Measurements from ENCODE around the gene PIK3R3.

Gene PIK3R3

GRCh38 chr1:46013581-46013980 is 118.8 kb downstream of the PIK3R3 start:
- Histone ChIP-seq H2BK5ac (ENCODE audit: low read length) (no peak overlapping the region), H4K91ac (ENCODE audit: low read depth, low read length, poor library complexity) (no peak overlapping the region), H3K23ac (ENCODE audit: low read depth, low read length, poor library complexity) (no peak overlapping the region), H3K27ac (replicated peaks; ENCODE audit: low read length) (no peak overlapping the region), H3K4me1 (ENCODE audit: control insufficient read depth in 2 of 2, insufficient read depth in 1 of 2, low read depth in 1 of 2, low read length in 2 of 2) (no peaks in the 10 kb centered on the region), H2BK15ac (ENCODE audit: low read length) (no peak overlapping the region), H3K18ac (ENCODE audit: low read length) (no peak overlapping the region), H3K4ac (ENCODE audit: low read length) (no peak overlapping the region), H3K27me3 (ENCODE audit: control insufficient read depth in 3 of 3, insufficient read depth in 3 of 3, low read depth in 1 of 3, low read length in 3 of 3) (no peaks in the 10 kb centered on the region), H2BK12ac (ENCODE audit: low read length) (no peak overlapping the region), H3K36me3 (replicated peaks in 1 of 2; ENCODE audit: control insufficient read depth in 2 of 2, insufficient read depth in 2 of 2, low read length in 2 of 2) (peaks cover 16 to 50% of the 10 kb centered on the region in 2 donors), H3K14ac (ENCODE audit: low read length) (no peak overlapping the region), H3K79me1 (ENCODE audit: low read depth, low read length) (no peaks in the 10 kb centered on the region), H2AK5ac (ENCODE audit: low read depth, low read length) (no peak overlapping the region), H3K9ac (ENCODE audit: low read depth, low read length, poor library complexity) (no peak overlapping the region), H3K4me3 (ENCODE audit: low read length in 2 of 2) (no peak overlapping the region), H2AFZ (ENCODE audit: low read length) (no peak overlapping the region), H2BK120ac (ENCODE audit: low read depth, low read length) (no peak overlapping the region), H4K8ac (ENCODE audit: low read depth, low read length) (no peak overlapping the region), H3K4me2 (ENCODE audit: insufficient read depth, low read length, poor library complexity, severe bottlenecking) (no peak overlapping the region), H3K9me3 (replicated peaks in 1 of 2; ENCODE audit: control insufficient read depth in 2 of 2, insufficient read depth in 1 of 2, low read depth in 1 of 2, low read length in 2 of 2) (no peaks in the 10 kb centered on the region)
- no peak for DNase-seq (ENCODE audit: low spot score)
- WGBS, 2 donors (ENCODE audit: extremely low coverage in 2 of 2, insufficient read length in 2 of 2, insufficient replicate concordance in 1 of 2) = no CpG with 5 or more reads among the region's 3 CpGs

DNA sequence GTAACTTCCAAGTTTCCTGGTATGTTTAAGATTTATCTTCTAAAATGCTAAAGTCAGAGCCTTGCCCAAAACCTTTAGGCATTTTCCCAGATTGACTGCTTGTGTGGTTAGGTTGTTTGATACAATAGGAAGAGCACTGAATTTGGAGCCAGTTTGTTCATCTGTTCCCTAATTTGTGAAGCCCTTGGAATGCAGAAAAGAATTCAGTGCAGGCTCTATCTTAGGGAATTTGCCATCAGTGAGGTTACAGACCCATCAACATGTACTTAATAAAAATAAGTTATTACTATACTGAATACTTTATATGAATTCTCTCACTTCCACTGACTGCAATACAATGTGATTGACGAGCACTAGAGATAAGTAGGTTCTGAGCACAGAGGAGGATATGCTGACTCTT is 120.2 kb downstream of the PIK3R3 start:
- Histone ChIP-seq H3K4me3 (ENCODE audit: low read length in 2 of 2) (no peak overlapping the region), H3K4me1 (ENCODE audit: control insufficient read depth in 2 of 2, insufficient read depth in 1 of 2, low read depth in 1 of 2, low read length in 2 of 2) (no peaks in the 10 kb centered on the region), H2AK5ac (ENCODE audit: low read depth, low read length) (no peak overlapping the region), H3K79me1 (ENCODE audit: low read depth, low read length) (no peaks in the 10 kb centered on the region), H3K36me3 (replicated peaks in 1 of 2; ENCODE audit: control insufficient read depth in 2 of 2, insufficient read depth in 2 of 2, low read length in 2 of 2) (peaks cover 22 to 63% of the 10 kb centered on the region in 2 donors), H3K27me3 (ENCODE audit: control insufficient read depth in 3 of 3, insufficient read depth in 3 of 3, low read depth in 1 of 3, low read length in 3 of 3) (no peaks in the 10 kb centered on the region), H3K9ac (ENCODE audit: low read depth, low read length, poor library complexity) (no peak overlapping the region), H3K23ac (ENCODE audit: low read depth, low read length, poor library complexity) (no peak overlapping the region), H2AFZ (ENCODE audit: low read length) (no peak overlapping the region), H3K27ac (replicated peaks; ENCODE audit: low read length) (no peak overlapping the region), H2BK15ac (ENCODE audit: low read length) (no peak overlapping the region), H2BK12ac (ENCODE audit: low read length) (no peak overlapping the region), H3K14ac (ENCODE audit: low read length) (no peak overlapping the region), H4K91ac (ENCODE audit: low read depth, low read length, poor library complexity) (no peak overlapping the region), H2BK5ac (ENCODE audit: low read length) (no peak overlapping the region), H2BK120ac (ENCODE audit: low read depth, low read length) (no peak overlapping the region), H3K4me2 (ENCODE audit: insufficient read depth, low read length, poor library complexity, severe bottlenecking) (no peak overlapping the region), H3K18ac (ENCODE audit: low read length) (no peak overlapping the region), H4K8ac (ENCODE audit: low read depth, low read length) (no peak overlapping the region), H3K4ac (ENCODE audit: low read length) (no peak overlapping the region), H3K9me3 (replicated peaks in 1 of 2; ENCODE audit: control insufficient read depth in 2 of 2, insufficient read depth in 1 of 2, low read depth in 1 of 2, low read length in 2 of 2) (no peaks in the 10 kb centered on the region)
- DNase-seq (ENCODE audit: low spot score) = no peak
- WGBS, 2 donors (ENCODE audit: extremely low coverage in 2 of 2, insufficient read length in 2 of 2, insufficient replicate concordance in 1 of 2) = no CpG with 5 or more reads among the region's 1 CpG

- Histone ChIP-seq H3K4me2 (ENCODE audit: insufficient read depth, low read length, poor library complexity, severe bottlenecking) (no peak overlapping the region), H3K14ac (ENCODE audit: low read length) (no peak overlapping the region), H3K4me3 (ENCODE audit: low read length in 2 of 2) (no peak overlapping the region), H3K79me1 (ENCODE audit: low read depth, low read length) (no peaks in the 10 kb centered on the region), H3K23ac (ENCODE audit: low read depth, low read length, poor library complexity) (no peak overlapping the region), H2AFZ (ENCODE audit: low read length) (no peak overlapping the region), H3K36me3 (replicated peaks in 1 of 2; ENCODE audit: control insufficient read depth in 2 of 2, insufficient read depth in 2 of 2, low read length in 2 of 2) (peaks cover 25 to 73% of the 10 kb centered on the region in 2 donors), H3K27me3 (ENCODE audit: control insufficient read depth in 3 of 3, insufficient read depth in 3 of 3, low read depth in 1 of 3, low read length in 3 of 3) (no peaks in the 10 kb centered on the region), H2BK12ac (ENCODE audit: low read length) (no peak overlapping the region), H3K4ac (ENCODE audit: low read length) (no peak overlapping the region), H2BK15ac (ENCODE audit: low read length) (no peak overlapping the region), H2BK5ac (ENCODE audit: low read length) (no peak overlapping the region), H2BK120ac (ENCODE audit: low read depth, low read length) (no peak overlapping the region), H3K9ac (ENCODE audit: low read depth, low read length, poor library complexity) (no peak overlapping the region), H2AK5ac (ENCODE audit: low read depth, low read length) (no peak overlapping the region), H4K8ac (ENCODE audit: low read depth, low read length) (no peak overlapping the region), H3K27ac (replicated peaks; ENCODE audit: low read length) (no peak overlapping the region), H3K4me1 (ENCODE audit: control insufficient read depth in 2 of 2, insufficient read depth in 1 of 2, low read depth in 1 of 2, low read length in 2 of 2) (no peaks in the 10 kb centered on the region), H4K91ac (ENCODE audit: low read depth, low read length, poor library complexity) (no peak overlapping the region), H3K9me3 (replicated peaks in 1 of 2; ENCODE audit: control insufficient read depth in 2 of 2, insufficient read depth in 1 of 2, low read depth in 1 of 2, low read length in 2 of 2) (no peaks in the 10 kb centered on the region), H3K18ac (ENCODE audit: low read length) (no peak overlapping the region)
- WGBS, 2 donors (ENCODE audit: extremely low coverage in 2 of 2, insufficient read length in 2 of 2, insufficient replicate concordance in 1 of 2) = no CpG with 5 or more reads among the region's 7 CpGs
- no peak for DNase-seq (ENCODE audit: low spot score)
Measured at GRCh38 chr1:46011121-46011695, 121.2 kb downstream of the PIK3R3 start.

DNA sequence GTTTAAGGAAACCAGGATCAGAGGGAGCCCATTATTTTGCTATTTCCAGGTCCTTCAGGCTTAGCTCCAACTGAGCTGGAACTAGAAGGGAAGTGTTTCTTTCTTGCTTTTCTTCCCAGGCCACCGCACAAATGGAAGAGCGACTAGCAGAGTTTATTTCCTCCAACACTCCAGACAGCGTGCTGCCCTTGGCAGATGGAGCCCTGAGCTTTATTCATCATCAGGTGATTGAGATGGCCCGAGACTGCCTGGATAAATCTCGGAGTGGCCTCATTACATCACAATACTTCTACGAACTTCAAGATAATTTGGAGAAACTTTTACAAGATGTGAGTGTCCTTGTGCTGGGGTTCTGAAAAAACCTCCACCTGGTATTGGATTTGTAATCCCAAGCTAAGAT is 121.8 kb downstream of the PIK3R3 start:
- Histone ChIP-seq H3K4me1 (ENCODE audit: control insufficient read depth in 2 of 2, insufficient read depth in 1 of 2, low read depth in 1 of 2, low read length in 2 of 2) (no peaks in the 10 kb centered on the region), H3K14ac (ENCODE audit: low read length) (no peak overlapping the region), H3K27ac (replicated peaks; ENCODE audit: low read length) (no peak overlapping the region), H4K8ac (ENCODE audit: low read depth, low read length) (no peak overlapping the region), H3K4ac (ENCODE audit: low read length) (no peak overlapping the region), H2AFZ (ENCODE audit: low read length) (no peak overlapping the region), H3K4me2 (ENCODE audit: insufficient read depth, low read length, poor library complexity, severe bottlenecking) (no peak overlapping the region), H3K23ac (ENCODE audit: low read depth, low read length, poor library complexity) (no peak overlapping the region), H2AK5ac (ENCODE audit: low read depth, low read length) (no peak overlapping the region), H3K9ac (ENCODE audit: low read depth, low read length, poor library complexity) (no peak overlapping the region), H3K18ac (ENCODE audit: low read length) (no peak overlapping the region), H2BK5ac (ENCODE audit: low read length) (no peak overlapping the region), H3K9me3 (replicated peaks in 1 of 2; ENCODE audit: control insufficient read depth in 2 of 2, insufficient read depth in 1 of 2, low read depth in 1 of 2, low read length in 2 of 2) (no peaks in the 10 kb centered on the region), H2BK120ac (ENCODE audit: low read depth, low read length) (no peak overlapping the region), H3K79me1 (ENCODE audit: low read depth, low read length) (no peaks in the 10 kb centered on the region), H2BK15ac (ENCODE audit: low read length) (no peak overlapping the region), H2BK12ac (ENCODE audit: low read length) (no peak overlapping the region), H3K36me3 (replicated peaks in 1 of 2; ENCODE audit: control insufficient read depth in 2 of 2, insufficient read depth in 2 of 2, low read length in 2 of 2) (peaks cover 28 to 79% of the 10 kb centered on the region in 2 donors), H3K4me3 (ENCODE audit: low read length in 2 of 2) (no peak overlapping the region), H4K91ac (ENCODE audit: low read depth, low read length, poor library complexity) (no peak overlapping the region), H3K27me3 (ENCODE audit: control insufficient read depth in 3 of 3, insufficient read depth in 3 of 3, low read depth in 1 of 3, low read length in 3 of 3) (no peaks in the 10 kb centered on the region)
- no peak for DNase-seq (ENCODE audit: low spot score)
- WGBS, 2 donors (ENCODE audit: extremely low coverage in 2 of 2, insufficient read length in 2 of 2, insufficient replicate concordance in 1 of 2) = no CpG with 5 or more reads among the region's 6 CpGs
